ENCODE results near the gene RCCD1.

RCCD1 gene

DNA sequence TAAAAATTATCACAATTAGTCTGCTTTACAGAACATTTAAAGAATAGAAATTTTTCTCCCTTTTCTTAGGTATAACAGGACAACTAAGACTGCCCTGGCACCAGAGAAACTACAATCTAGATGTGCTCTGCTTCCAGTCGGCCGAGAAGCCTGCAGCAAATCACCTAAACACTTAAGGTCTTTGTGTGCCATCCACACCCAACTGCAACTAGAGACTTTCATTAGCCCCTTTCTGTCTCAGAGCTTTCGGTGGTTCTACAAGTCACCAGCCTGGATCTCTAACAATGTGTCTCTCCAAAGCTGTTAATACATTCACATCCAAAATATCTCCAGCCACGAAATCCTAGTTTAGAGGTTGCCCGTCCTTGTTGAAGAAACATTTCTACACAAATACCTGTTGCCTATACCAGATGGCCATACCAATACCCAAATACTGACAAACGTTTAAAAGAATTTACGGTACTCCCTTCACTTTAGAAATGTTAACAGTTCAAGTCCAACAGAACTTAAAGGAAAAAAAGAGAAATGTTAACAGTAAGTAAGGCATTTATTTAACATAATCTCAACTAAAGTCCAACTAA, 33.0 kb downstream of the RCCD1 start:
- Mint-ChIP-seq H3K4me1 (peaks cover 9 to 16% of the 10 kb centered on the region in 2 donors), H3K9me3 (no peaks in the 10 kb centered on the region), H3K27ac (no peak overlapping the region), H3K4me3 (no peak overlapping the region), H3K36me3 (peaks cover 0 to 11% of the 10 kb centered on the region in 2 donors), H3K27me3 (no peaks in the 10 kb centered on the region)
- DNase-seq: no peak
- no peak for ATAC-seq (replicated peaks)

DNA sequence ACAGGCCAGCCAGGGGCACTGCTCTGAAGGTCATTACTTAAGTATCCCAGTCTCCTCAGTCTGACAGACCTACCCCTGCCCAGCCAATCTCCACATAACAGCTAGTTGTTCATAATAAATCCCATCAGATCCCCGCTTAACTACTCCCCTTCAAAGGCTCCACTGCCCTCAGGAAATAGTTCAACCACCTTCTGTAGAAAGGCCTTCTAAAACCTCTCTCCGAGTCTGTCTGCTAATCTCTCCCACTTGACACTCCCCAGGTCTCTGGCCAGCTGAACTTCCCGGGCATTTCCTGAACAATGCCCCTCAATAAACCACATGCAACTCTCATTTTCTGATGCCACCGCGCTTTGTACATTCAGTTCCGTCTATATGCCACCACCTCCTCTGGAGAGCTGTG, 33.6 kb downstream of the RCCD1 start:
- H3K27ac Mint-ChIP-seq: peak overlapping the region; percentile 4
- ATAC-seq (replicated peaks) (peak in 1 of 2 donors; percentile 8), DNase-seq (no peak)
- no peaks in the 10 kb centered on the region for H3K27me3 Mint-ChIP-seq
- peaks cover 6 to 12% of the 10 kb centered on the region in 2 donors for H3K4me1 Mint-ChIP-seq
- H3K9me3 Mint-ChIP-seq: no peaks in the 10 kb centered on the region
- H3K36me3 Mint-ChIP-seq: peaks cover 0 to 7% of the 10 kb centered on the region in 2 donors
- no peak overlapping the region for H3K4me3 Mint-ChIP-seq

DNA sequence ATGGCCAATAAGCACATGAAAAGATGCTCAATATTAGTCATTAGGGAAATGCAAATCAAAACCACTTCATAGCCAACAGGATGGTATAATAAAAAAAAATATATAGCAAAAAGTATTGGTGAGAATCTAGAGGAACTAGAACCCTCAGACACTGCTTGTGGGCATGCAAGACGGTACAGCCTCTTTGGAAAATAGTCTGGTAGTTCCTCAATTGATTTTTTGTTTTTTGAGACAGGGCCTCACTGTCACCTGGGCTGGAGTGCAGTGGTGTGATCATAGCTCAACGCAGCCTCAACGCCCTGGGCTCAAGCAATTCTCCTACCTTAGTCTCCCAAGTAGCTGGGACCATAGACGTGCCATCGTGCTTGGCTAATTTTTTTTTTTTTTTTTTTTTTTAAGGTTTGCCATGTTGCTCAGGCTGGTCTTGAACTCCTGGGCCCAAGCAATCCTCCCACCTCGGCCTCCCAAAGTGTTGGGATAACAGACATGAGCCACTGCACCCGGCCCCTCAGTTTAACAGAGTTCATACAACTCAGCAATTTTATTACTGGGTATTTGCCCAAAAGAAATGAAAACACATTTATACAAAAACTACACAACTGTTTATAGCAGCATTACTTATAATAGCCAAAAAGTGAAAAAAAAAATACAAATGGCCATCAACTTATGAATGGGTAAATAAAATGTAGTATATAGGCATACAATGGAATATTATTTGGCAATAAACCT, 34.5 kb downstream of the RCCD1 start:
- no peaks in the 10 kb centered on the region for H3K9me3 Mint-ChIP-seq
- no peak overlapping the region for H3K27ac Mint-ChIP-seq
- no peaks in the 10 kb centered on the region for H3K27me3 Mint-ChIP-seq
- no peak overlapping the region for H3K4me3 Mint-ChIP-seq
- peaks cover under 1% of the 10 kb centered on the region in 2 donors for H3K36me3 Mint-ChIP-seq
- ATAC-seq (replicated peaks) (peak; percentile 62 to 70), DNase-seq (no peak)
- peaks cover 6 to 7% of the 10 kb centered on the region in 2 donors for H3K4me1 Mint-ChIP-seq

DNA sequence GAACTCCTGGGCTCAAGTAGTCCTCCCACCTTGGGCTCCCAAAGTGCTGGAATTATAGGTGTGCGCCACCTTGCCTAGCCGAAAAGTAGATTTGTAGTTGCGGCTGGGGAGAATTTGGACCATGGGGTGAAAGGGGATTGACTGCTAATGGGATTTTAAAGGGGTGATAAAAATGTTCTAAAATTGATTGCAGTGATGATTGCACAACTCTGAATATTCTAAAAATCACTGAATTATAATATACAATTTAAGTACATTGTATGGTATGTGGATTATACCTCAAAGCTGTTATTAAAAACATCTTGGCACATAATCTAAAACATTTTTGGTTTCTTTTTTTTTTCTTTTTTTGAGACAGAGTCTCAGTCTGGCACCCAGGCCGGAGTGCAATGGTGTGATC, 35.8 kb downstream of the RCCD1 start:
- H3K27me3 Mint-ChIP-seq: no peaks in the 10 kb centered on the region
- H3K9me3 Mint-ChIP-seq: no peaks in the 10 kb centered on the region
- H3K4me1 Mint-ChIP-seq: peaks cover 10 to 11% of the 10 kb centered on the region in 2 donors
- H3K36me3 Mint-ChIP-seq: peaks cover 3% of the 10 kb centered on the region in 2 donors
- ATAC-seq (replicated peaks) (no peak), DNase-seq (no peak)
- H3K4me3 Mint-ChIP-seq: no peak overlapping the region
- H3K27ac Mint-ChIP-seq: no peak overlapping the region

DNA sequence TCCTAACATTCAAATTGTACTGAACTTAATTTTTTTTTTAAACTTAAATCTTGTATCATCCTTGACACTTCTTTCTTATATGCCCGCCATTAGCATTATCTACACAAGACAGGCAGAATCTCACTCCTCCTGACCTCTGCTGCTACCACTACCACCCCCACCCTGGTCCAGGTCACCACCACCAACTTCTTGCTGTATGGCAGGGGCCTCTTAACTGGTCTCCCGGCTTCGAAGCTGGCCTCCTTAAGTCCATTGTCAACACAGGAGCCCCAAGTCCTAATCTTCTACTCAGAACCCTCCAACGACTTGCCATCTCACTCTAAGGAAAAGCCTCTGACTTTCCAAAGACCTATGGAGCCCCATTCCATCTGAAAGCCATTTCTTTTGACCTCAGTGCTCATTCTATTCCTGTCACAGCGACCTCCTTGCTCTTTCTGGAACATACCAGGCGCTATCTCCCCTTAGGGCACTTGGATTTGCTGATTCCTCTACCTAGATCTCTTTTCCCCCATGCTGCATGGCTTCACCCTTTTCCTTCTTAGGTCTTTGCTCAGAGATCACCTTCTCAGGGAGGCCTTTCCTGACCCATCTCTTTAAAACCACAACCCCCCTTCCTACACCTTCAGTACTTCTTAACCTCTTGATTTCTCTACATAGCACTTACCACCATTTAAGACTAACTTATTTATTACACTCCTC, 37.1 kb downstream of the RCCD1 start:
- H3K27me3 Mint-ChIP-seq: no peaks in the 10 kb centered on the region
- DNase-seq: no peak
- no peaks in the 10 kb centered on the region for H3K9me3 Mint-ChIP-seq
- ATAC-seq (replicated peaks): no peak
- no peak overlapping the region for H3K4me3 Mint-ChIP-seq
- H3K4me1 Mint-ChIP-seq: peaks cover 11% of the 10 kb centered on the region in 2 donors
- peaks cover 3% of the 10 kb centered on the region in 2 donors for H3K36me3 Mint-ChIP-seq
- no peak overlapping the region for H3K27ac Mint-ChIP-seq

DNA sequence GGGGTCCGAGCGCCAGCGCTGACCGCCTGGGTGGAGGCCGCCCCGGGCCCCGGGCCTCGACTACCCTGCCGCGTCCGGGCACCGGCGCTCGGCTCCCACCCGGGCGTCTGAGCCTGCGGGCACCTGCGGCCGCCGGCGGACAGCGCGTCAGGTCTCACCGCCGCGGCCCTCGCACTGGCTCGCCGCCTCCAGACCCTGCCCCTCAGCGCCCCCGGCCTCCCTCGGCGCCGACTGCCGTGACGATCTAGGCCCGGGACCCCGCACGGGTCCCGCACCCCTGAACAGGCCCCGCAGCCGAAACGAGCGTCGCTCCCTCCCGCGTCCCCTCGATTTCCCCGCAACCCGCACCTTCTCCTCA, 39.4 kb downstream of the RCCD1 start:
- Mint-ChIP-seq H3K4me1 (peaks cover 5 to 6% of the 10 kb centered on the region in 2 donors), H3K4me3 (peak overlapping the region; percentile 100), H3K9me3 (no peaks in the 10 kb centered on the region), H3K27ac (peak overlapping the region; percentile 100), H3K27me3 (no peaks in the 10 kb centered on the region), H3K36me3 (peaks cover 6 to 19% of the 10 kb centered on the region in 2 donors)
- ATAC-seq (replicated peaks) (peak; percentile 32 to 38), DNase-seq (peak; percentile 4)

DNA sequence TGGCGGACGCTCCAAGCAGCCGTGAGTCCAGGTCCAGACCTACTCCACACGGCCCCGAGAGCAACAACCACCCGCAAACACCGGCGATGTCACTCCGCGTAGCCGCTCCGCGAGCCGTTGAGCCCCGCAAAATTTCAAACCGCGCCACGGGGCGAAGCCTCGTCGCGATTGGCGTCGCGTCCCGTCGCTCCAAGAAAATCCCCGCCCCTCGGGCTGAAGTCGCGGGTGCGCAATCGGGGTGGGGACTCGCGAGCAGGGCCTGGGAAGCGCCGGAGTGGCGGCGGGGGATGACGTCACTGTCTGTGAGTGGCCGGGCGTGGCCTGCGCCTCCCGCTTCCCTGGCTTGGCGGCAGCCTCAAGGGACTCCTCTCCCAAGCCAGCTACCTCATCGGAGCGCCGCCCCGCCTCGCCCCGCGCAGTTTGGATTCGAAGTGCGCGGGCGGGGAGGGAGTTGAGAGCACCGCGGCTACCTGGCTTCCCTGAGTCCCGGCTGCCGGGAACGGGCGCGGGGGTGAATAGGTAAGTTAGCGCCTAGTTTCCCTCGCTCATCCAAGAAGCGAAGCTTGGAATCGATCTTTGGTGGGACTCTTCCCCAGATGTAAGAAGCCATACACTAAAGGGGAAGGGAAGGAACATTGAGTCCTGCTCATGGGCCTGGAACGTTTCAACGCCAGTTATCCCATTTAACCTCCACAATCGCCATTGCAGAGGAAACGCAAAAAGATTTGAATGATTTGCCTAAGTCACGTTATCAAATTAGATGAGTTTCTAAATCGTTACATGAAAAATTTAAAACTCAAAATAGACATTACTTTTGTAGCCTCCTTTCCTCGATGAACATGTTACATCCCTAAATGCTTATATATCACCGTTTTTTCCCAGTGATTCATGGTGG, 40.0 kb downstream of the RCCD1 start, which contains the start of gene PRC1:
TSS of gene PRC1 (minus strand) at position 119 of the 895 bp plus-strand sequence. CDS start at position 1, 118 bp downstream.
- H3K9me3 Mint-ChIP-seq: no peaks in the 10 kb centered on the region
- H3K27me3 Mint-ChIP-seq: no peaks in the 10 kb centered on the region
- H3K36me3 Mint-ChIP-seq: peaks cover 9 to 23% of the 10 kb centered on the region in 2 donors
- H3K27ac Mint-ChIP-seq: peak within 1 kb of the TSS; percentile 100
- ATAC-seq (replicated peaks) (peak; percentile 98 to 99), DNase-seq (peak; percentile 94)
- H3K4me3 Mint-ChIP-seq: peak within 1 kb of the TSS; percentile 100
- peaks cover 5 to 6% of the 10 kb centered on the region in 2 donors for H3K4me1 Mint-ChIP-seq

DNA sequence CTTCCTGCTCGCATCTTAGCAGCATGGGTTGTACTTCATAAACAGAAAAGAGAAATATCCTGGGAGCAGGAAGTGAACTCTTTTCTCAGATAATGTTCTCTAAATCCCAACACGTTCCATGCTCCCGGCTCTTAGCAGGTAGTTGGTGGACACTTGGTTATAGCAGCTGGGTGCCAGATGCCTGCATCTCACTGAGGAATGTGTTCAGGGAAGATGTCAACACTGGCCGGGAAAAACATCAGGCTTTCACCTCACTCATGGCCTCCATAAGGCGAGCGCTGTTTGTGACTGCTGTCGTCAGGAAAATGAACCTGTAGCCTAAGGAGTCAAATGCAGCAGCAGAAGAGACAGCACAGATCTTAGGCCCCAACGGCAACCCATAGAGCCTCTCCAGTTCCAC, 44.1 kb downstream of the RCCD1 start:
- H3K4me3 Mint-ChIP-seq: no peak overlapping the region
- H3K4me1 Mint-ChIP-seq: peaks cover 5 to 6% of the 10 kb centered on the region in 2 donors
- H3K27ac Mint-ChIP-seq: no peak overlapping the region
- no peaks in the 10 kb centered on the region for H3K9me3 Mint-ChIP-seq
- ATAC-seq (replicated peaks): no peak
- no peak for DNase-seq
- H3K27me3 Mint-ChIP-seq: no peaks in the 10 kb centered on the region
- peaks cover 24 to 51% of the 10 kb centered on the region in 2 donors for H3K36me3 Mint-ChIP-seq

DNA sequence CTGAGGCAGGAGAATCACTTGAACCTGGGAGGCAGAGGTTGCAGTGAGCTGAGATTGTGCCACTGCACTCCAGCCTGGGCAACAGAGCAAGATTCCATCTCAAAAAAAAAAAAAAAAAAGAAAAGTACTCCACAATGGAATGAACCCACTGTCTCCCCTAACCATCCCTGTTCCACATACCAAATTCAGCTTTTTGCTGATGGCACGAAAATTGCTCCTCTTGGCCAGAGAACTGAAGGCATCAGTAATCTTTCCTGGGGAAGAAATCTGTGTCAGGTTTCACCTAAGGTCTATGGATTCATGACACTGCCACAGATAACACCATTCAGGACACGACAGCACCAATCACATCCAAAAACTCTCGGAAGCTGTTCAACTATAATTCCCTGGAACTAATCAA, 46.5 kb downstream of the RCCD1 start:
- Mint-ChIP-seq H3K36me3 (peaks cover 30 to 60% of the 10 kb centered on the region in 2 donors), H3K4me1 (peaks cover 0 to 2% of the 10 kb centered on the region in 2 donors), H3K4me3 (no peak overlapping the region), H3K27ac (no peak overlapping the region), H3K9me3 (no peaks in the 10 kb centered on the region), H3K27me3 (no peaks in the 10 kb centered on the region)
- DNase-seq: no peak
- ATAC-seq (replicated peaks): no peak

DNA sequence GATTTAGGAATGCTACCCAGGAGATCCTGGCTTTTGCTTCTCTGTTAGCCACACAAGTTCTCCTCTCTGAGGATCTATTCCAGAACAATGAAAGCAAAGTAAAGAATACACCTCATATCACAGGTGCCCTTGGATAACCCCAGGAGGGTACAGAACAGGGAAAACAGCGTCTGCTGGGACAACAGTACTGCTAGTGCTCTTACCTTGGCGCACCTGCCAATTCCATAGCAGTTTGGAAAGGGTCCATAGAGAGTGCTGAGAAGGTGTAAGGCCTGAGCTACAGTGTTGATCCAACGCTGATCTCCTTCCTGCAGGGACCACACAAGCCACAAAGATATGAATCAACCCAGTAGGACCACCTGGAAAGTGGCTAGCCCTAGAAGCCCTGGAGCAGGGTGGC, 52.6 kb downstream of the RCCD1 start:
- H3K9me3 Mint-ChIP-seq: no peaks in the 10 kb centered on the region
- ATAC-seq (replicated peaks) (no peak), DNase-seq (no peak)
- no peak overlapping the region for H3K27ac Mint-ChIP-seq
- H3K36me3 Mint-ChIP-seq: peaks cover 46 to 50% of the 10 kb centered on the region in 2 donors
- H3K4me3 Mint-ChIP-seq: no peak overlapping the region
- H3K4me1 Mint-ChIP-seq: peaks cover 0 to 2% of the 10 kb centered on the region in 2 donors
- H3K27me3 Mint-ChIP-seq: no peaks in the 10 kb centered on the region

All from stimulated activated naive B cell treated with anti-CD40 and anti-IgM and Interleukin-4, amounts not matched to agents 10 μg/mL and 1 μg/mL and 100 μg/mL, for 72 hours (primary cell).